Suppressor macrophage (primary cell): ENCODE data around the gene ZNF771.
"Not testable (repeated sequence)": the region's sequence is repeated elsewhere in the genome, so short reads cannot be mapped to it uniquely, and the experiment has no call there.

Experiments used
- DNase-seq, 4 experiments: peaks; one replicate each; pipeline ENCODE4 v3.0.0-alpha.2; 2020 to 2022

Gene ZNF771

DNA sequence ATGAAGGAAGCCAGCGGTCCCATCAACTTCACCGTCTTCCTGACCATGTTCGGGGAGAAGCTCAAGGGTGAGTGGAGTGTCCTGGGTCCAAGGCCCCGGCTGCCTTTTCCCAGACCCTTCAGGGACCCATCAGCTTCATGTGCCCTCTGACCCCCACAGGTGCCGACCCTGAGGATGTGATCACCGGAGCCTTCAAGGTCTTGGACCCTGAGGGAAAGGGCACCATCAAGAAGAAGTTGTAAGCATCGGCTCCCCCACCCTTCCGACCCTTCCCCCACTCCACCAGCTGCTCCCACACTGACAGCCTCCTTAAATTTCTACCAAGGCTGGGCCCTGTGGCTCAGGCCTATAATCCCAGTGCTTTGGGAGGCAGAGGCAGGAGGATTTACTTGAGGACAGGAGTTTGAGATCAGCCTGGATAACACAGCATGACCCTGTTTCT lies 30.9 kb upstream of the ZNF771 start:
- no peak for DNase-seq

DNA sequence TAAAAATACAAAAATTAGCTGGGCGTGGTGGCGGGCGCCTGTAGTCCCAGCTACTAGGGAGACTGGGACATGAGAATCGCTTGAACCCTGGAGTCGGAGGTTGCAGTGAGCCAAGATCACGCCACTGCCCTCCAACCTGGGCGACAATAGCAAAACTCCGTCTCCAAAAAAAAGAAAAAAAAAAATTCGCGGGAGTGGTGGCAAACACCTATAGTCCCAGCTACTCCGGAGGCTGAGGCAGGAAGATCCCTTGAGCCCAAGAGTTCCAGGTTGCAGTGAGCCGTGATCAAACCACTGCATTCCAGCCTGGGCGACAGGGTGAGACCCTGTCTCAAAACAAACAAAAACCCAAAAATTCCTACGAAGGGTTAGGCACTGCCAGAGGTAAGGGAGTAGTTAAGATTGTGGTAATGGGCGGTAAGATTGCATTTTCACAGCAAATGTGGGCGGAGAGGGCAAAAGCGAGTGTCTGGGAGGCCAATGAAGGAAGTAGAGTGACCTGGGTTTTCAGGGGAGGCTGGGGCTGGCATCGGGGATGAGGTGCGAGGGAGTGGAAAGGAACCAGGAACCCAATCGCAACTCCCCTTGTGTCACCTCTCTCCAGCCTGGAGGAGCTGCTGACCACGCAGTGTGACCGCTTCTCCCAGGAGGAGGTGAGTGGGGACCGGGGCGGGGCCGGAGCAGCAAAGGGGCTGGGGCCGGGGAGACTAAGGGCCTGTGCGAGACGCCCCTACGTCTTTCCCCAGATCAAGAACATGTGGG lies 30.2 kb upstream of the ZNF771 start:
- peak in 1 of 4 experiments; percentile 76 for DNase-seq

DNA sequence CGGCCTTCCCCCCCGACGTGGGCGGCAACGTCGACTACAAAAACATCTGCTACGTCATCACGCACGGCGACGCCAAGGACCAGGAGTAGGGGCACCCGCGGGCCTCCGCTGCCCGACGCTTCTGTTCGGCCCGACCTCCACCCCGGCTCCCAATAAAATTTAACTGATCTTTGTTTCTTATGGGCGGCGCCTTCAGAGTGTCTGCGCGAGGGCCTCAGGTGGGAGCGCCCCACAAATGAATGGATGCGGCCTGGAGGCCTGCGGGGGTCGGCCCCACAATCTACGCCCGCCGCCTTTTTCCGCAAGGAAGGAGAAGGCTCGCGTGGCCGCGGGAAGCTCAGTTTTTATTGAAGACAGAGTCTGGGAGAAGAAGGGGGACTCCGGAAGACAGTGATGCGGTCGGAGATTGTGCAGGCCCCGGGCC lies 29.6 kb upstream of the ZNF771 start:
- peak; percentile 81 to 91 (median 87) for DNase-seq

DNA sequence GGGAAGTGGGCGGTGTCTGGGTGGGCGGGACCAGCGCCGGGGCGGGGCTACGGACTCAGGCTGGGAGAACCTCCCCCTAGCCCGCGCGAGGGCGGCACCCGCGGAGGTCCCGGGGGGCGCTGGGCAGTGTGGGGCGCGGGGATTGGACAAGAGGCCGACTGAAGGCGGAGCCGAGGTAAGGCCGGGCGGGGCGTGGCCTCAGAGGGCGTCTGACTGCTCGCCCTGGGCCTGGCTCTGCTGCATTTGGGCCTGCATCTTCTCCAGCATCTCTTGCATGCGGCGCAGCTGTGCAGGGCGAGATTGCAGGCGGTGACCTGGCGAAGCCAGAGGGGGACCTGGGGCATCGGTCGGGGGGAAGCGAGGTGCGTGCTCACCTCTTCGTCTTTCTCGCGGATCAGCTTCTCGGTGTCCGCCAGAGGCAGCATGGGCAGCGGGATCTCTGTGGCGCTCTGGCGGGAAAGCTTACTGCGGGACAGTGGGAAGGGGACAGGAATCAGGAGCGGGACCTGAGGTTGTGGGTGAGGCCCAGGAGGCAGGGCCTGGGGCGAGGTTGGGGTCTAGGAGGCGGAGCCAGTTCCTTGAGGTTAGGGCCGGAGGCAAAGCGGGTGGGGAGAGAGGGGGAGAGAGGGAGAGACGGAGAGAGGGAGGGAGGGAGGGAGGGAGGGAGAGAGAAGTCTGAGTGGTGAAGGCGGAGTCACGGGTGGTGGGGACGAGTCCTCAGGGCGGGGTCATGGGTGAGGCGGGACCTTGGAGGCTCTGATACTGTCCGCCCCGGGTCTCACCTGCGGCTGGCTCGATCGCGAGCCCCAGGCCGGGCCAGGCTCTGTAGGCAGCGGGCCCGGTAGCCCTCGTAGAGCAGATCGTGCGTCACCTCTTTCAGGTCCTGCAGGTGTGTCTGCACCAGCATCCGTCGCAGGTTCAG lies 28.9 kb upstream of the ZNF771 start:
- peak; percentile 99 to 100 (median 100) for DNase-seq

DNA sequence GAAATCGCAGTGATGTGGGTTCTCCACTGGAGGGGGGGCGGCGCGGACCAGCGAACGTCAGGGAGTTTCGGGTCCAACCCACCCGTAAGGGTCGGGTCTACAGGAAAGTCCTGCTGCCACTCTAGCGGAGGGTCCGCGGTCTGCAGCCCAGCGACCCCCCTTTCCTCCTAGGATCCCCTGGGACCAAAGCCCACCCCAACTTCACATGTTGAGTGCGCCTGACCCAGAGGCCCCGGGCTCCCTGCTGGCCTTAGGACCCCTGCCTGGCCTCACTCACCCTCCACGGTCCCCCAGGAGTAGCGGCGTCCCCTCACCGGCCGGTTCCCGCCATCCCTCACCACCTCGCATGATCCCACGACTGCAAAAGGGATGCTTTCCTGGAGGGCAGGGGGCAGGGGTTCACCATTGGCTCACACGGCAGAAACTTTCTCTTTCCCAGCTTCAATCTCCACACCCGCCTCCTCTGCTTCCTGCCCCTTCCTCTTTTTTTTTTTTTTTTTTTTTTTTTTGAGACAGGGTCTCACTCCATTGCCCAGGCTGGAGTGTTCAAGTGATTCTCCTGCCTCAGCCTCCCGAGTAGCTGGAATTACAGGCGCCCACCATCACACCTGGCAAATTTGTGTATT lies 28.1 kb upstream of the ZNF771 start:
- no peak for DNase-seq

DNA sequence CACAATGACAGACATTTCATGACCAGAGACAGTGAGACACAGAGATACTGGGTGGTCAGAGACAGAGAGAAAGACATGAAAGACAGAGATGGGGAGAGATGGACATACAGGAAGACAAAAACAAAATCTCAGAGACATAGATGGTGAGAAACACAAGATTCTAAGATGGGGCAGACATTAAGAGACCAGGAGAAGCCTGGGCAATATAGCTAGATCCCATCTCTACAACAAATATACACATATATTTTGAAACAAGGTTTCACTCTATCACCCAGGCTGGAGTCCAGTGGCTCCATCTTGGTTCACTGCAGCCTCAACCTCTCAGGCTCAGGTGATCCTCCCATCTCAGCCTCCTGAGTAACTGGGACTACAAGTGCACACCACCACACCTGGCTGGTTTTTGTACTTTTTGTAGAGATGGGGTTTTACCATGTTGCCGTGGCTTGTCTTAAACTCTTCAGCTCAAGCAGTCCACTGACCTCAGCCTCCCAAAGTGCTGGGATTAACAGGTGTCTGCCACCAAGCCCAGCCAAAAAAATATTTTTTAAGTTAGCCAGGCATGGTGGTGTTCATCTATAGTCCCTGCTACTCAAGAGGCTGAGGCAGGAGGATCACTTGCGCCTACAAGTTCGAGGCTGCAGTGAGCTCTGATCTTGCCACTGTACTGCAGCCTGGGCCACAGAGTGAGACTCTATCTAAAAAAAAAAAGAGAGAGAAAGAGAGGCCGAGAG lies 27.2 kb upstream of the ZNF771 start:
- no peak for DNase-seq

DNA sequence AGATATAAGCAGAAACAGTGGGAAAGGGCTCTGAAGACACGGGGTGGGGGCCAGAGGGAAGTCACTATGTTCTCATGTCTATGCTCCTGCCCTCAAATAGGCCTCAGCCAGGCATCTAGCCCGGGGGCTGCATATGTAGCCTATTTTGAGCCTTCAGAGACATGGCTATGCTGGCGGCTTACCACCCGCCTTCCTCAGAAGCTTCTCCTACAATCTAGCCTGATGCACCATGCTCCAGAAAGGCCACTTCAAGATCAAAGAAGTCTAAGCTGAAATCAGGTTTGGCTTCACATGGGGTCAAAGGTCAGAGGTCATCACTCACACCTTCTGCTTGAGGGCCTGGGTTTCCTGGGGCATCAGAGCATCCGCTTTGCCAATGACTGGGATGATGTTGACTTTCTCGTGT lies 26.6 kb upstream of the ZNF771 start:
- DNase-seq: no peak

DNA sequence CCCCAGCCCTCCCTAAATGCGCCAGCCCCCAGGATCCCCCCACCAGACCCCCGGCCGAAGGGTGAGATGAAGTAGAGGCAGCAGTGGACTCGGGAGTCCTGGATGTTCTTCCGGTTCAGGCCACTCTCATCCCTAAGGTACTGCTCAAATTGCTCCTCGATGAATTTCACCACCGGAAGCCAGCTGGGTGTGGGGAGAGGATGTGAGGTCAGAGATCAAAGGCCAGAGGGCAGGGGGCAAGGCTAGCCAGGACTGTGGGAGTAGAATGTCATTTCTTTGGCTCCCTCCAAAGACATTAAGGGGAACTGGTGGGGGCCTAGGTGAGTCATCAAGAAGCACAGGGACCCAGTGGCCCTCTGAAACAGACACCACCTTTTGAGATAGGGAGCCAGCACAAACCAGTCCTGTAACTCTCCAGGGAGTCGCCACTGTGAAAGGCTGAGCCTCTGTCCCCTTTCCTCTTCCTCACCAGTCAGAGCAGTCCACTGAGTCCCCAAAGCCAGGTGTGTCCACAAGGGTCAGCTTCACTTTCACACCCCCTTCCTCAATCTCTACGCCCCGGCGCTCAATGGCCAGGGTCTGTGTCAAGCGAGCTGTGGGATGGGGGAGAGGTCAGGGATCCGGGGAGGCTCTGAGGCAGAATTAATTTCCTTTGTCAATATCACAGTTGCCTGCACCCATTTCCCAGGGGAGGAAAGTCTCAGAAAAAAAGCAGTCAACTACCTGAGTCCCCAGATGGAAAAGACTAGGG lies 25.9 kb upstream of the ZNF771 start:
- no peak for DNase-seq

DNA sequence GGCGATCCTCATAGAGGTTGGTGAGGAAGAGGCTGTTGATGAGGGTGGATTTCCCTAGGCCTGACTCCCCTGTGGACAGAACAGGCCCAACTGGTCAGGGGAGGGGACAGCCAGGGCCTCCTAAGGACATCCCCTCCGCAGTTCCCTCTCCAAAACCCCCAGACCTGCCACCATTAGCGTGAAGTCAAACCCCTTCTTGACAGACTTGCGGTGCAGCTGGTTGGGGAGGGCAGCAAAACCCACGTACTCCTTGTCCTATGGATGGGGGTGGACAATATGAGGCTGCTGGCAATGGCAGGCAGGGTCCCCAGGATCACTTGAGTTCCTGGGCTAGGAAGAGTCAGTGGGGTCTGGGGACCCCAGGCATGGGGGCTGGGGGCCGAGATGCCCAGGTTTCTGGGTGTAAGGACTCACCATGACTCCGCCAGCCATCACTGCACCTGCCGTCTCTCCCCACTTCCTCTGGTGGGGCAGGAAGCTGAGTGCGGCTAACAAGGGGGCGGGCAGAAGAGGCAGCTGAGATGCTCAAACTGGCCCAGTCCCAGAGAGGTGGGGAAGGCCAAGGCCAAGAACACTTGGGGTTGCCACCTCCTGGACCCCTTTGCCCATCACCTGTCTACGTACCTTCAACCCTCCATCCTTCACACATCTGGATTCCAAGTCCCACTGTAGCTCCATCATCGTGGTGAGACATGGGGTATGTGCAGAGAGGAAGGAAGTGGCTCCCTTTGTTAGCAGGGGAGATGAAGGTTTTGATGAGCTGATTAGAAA lies 25.1 kb upstream of the ZNF771 start, which contains the start of gene SEPTIN1:
Gene SEPTIN1 (minus strand): TSS at position 451 of the 771 bp plus-strand sequence. CDS start 19 bp downstream, at position 432.
- DNase-seq: no peak

DNA sequence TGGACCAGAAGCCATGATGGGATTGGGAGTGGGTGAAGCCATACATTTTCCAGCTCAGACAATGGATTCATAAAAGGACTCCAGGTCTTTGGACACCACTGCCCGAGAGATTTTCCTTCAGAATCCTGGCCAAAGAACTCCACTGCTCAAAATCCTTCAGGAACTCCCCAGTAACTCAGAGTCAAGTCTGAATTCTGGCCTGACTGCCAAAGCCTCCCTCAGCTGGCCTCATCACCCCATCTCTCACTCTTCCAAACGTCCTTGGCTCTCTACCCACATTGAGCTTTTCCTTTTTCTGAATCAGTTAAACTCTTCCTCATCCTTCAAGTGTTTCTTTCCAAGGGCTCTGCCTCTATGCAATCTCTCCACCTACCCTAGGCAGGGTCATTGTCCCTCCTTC lies 23.9 kb upstream of the ZNF771 start:
- no peak for DNase-seq

DNA sequence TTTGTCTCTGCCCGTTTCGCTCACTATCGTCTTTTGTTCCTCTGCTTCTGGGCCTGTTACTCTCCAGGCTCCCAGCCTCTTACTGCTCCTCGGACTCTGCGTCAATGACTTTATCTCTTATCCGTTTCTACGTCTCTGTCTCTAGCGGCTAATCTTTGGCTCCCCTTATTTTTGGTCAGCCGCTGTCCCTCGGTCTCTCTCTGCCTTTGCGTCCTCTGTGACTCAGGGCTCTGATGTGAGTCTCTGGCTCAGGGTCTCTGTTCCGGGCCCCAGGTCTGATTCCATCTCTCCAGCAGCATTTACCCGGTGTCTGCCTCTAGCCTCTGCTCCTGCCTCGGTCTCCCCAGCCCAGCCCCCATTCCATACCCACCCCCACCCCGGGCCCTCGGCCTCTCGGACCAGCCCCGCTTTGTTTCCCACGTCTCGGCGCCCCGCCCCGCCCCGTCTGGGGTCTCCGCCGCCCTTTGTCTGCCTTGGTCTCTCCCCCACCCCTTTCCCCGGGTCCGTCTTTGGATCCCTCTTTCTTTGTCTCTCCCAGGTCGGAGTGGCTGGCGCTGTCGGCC lies 12.7 kb upstream of the ZNF771 start:
- DNase-seq: no peak

DNA sequence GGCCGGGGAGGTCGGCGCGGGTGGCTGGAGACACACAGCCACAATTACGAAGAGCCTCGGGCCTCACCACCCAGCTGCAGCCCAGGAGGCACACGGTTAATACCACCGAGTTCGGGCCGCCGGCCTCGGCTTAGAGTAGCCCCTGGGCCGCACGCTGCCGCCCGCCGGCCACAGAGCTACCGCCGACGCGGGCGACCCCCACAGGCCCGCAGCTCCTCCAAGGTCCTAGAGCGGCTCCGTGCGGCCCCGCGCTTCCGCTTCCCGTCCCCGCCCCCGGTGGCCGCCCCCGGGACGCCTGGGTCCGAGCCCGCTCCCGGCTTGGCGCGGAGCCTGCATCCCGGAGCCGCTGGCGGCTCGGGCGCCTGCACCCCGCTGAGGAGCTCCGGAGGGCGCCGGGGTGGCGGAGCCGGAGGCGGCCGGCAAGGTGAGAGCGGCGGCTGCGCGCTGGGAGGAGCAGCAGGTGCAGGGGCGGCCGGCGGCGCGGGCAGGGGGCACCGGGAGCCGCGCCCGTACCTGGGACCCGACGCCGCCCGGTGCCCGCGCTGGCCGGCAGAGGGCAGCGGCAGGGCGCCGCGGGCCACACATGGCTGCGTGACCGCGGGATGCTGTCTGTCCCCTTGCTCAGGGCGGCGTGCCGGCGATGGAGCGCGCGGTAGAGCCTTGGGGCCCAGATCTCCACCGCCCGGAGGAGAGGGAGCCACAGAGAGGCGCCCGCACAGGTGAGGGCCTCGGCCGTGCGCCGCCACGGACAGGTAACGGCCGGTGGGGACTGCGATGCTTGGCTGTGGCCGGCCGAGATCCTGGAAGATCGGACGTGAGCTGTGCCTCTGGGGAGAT lies 12.0 kb upstream of the ZNF771 start, which contains the start of gene ZNF48:
Gene ZNF48 (plus strand): TSS at position 266 of the 837 bp plus-strand sequence. CDS start 375 bp downstream, at position 641.
- peak; percentile 73 to 91 (median 84) for DNase-seq

DNA sequence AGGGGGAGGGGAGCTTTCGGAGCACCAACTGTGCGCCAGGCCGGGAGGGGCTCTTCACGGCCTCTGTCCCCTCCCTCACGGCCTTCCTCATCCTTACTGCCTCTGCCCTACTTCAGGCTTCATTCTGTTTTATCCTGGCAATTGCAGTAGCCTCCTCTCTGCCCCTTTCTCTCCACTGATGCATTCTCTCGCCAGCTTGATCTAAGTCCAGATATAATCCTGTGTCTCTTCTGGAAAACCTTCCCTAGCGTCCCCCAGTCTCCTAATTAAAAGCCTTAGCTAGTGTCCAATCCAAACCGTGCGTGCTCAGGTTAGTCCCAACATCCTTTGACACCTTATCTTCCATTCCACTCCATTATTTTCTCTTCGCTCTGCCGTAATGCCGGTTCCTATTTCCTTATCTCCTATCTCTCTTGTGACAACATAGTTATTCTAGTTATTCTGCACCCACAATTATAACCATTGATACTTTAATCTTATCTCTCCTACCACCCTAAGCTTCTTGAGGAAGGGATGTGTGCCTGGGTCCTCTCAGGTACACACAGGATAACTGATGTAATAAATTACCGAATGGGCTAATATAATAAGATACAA lies 11.3 kb upstream of the ZNF771 start:
- DNase-seq: no peak

DNA sequence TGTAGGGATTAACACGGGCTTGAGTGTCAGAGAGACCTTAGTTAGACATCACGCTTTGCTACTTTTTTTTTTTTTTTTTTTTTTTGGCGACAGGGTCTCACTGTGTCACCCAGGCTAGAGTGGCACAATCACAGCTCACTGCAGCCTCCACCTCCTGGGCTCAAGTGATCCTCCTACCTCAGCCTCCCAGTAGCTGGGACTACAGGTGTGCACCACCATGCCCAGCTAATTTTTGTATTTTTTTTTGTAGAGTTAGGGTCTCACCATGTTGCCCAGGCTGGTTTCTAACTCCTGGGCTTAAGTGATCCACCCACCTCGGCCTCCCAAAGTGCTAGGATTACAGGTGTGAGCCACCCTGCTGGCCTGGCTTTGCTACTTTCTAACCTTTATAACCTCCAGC lies 10.8 kb upstream of the ZNF771 start:
- not testable (repeated sequence) for DNase-seq

DNA sequence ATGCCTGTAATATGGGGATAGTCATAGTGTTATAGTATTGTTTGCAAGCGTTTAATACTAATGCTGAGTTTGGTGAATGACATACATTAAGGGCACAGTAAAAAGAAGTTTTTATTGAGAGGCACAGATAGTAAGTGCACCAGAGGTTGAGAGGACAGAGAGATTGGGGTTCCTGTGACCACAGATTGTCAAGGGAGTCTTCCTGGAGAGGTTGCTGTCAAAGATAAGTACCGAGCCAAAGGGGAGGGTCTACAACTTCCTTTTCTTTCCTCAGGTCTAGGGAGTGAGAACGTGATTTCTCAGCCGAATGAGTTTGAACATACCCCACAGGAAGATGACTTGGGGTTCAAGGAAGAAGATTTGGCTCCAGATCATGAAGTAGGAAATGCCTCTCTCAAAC lies 10.3 kb upstream of the ZNF771 start:
- DNase-seq: no peak

DNA sequence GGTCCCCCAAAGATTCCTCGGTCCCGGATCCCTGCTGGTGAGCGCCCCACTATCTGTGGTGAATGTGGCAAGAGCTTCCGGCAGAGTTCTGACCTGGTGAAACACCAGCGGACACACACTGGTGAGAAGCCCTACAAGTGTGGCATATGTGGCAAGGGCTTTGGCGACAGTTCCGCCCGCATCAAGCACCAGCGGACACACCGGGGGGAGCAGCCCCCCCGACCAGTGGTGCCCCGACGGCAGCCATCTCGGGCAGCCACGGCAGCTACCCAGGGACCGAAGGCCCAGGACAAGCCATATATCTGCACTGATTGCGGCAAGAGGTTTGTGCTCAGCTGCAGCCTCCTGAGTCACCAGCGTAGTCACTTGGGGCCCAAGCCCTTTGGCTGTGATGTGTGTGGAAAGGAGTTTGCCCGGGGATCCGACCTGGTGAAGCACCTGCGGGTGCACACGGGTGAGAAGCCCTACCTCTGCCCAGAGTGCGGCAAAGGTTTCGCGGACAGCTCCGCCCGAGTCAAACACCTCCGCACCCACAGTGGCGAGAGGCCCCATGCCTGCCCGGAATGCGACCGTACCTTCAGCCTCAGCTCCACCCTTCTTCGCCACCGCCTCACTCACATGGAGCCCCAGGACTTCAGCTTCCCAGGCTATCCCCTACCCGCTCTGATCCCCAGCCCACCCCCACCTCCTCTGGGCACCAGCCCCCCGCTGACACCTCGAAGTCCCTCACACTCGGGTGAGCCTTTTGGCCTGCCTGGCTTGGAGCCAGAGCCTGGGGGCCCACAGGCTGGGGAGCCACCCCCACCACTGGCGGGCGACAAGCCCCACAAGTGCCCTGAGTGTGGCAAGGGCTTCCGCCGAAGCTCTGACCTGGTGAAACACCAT lies 9.4 kb upstream of the ZNF771 start:
- DNase-seq: no peak

DNA sequence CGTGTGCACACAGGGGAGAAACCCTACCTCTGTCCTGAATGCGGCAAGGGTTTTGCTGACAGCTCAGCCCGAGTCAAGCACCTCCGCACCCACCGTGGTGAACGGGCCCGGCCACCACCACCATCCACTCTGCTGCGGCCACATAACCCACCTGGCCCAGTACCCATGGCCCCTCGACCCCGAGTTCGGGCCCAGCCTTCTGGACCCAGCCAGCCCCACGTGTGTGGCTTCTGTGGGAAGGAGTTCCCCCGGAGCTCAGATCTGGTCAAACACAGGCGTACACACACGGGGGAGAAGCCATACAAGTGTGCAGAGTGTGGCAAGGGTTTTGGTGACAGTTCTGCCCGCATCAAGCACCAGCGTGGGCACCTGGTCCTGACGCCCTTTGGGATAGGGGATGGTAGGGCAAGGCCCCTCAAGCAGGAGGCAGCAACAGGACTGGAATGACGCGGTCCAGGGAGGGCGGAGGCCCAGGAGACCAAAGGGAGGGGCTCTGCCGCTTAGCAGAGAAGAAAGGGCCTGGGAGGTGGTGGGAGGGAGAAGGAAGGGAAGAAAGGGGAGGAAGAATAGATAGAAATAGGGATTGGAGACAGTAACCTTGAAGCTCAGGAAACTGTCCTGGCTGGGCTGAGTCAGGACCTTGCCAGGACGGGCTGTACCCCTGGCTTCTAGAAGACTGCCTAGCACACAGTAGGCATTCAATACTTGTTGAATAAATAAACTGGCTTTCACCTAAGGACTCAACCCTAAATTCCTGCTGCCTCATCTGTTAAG lies 8.6 kb upstream of the ZNF771 start:
- DNase-seq: no peak
